GM19193 (cell line): ENCODE data around the gene C10orf88.

ENCODE experiments used
- POLR2A ChIP-seq: IDR thresholded peaks from 4 replicates; pipeline ENCODE4 v1.6.1; 2011; ENCODE audit not compliant: insufficient read depth, insufficient read length; ENCODE audit errors: extremely low read depth

The C10orf88 gene

GRCh38 chr10:122980209-122981065 is 26.4 kb upstream of the C10orf88 start, which contains the start of gene PSTK:
Gene PSTK, plus strand, starts transcription at chr10:122980401. Its CDS starts 79 bp downstream, at chr10:122980480.
- peak; percentile 87 for TF ChIP-seq POLR2A

- no peak for TF ChIP-seq POLR2A
These were observed 20.6 kb upstream of the C10orf88 start for GRCh38 chr10:122974543-122975064.

- no peak for TF ChIP-seq POLR2A
These were observed 20.0 kb upstream of the C10orf88 start for GRCh38 chr10:122974023-122974422.

GRCh38 chr10:122968698-122969097 is 14.7 kb upstream of the C10orf88 start:
- TF ChIP-seq POLR2A = no peak

DNA sequence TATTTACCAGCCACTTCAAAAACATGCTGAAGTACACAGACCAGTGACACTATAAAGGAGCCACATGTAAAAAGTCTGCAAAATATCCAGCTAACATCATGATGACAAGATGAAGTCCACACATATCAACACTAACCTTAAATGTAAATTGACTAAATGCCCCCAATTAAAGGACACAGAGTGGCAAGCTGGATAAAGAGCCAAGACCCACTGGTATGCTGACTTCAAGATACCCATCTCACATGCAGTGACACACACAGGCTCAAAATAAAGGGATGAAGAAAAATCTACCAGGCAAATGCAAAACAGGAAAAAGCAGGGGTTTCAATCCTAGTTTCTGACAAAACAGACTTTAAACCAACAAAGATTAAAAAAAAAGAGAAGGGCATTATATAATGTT is 12.9 kb upstream of the C10orf88 start:
- no peak for TF ChIP-seq POLR2A

DNA sequence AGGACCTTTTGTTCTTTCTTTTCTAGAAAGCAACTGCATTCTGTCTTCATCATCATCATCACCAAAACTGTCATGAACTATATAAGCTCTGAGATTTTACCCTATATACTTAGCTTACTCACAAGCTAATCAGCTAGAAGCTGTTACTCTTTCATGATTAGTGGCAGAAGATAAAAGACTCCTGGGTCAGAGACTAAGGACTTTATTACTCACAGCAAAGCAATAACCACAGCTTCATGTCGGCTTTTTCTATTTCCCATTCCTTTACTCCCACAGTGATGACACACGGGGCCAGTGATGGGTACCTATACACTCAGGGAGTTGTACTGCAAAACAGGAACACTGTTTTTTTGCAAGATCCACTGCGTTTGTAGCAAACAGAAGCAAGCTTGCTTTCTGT is 8.4 kb upstream of the C10orf88 start:
- TF ChIP-seq POLR2A = no peak

DNA sequence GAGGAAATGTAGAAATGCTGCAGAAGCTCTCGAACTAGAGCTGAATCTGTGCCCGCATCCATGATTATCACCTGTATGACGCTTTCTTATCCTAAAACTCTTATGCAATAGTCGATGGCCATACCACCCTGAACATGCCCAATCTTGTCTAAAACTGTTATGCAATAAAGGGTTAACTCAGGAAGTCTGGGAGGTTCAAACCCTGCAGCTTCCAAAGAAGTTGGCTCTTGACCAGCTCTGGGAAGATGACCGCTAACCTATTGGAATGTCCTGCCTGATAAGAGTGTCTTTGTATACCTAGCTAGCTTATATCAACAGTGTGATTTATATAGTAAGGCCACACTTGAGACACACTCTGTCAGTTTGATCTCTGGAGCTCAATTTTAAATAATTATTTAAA is 3.4 kb upstream of the C10orf88 start:
- no peak for TF ChIP-seq POLR2A

- TF ChIP-seq POLR2A = no peak
These were observed 1.9 kb upstream of the C10orf88 start for GRCh38 chr10:122955892-122956291.

- TF ChIP-seq POLR2A = no peak
These were observed 664 bp upstream of the C10orf88 start for GRCh38 chr10:122954731-122955050.

DNA sequence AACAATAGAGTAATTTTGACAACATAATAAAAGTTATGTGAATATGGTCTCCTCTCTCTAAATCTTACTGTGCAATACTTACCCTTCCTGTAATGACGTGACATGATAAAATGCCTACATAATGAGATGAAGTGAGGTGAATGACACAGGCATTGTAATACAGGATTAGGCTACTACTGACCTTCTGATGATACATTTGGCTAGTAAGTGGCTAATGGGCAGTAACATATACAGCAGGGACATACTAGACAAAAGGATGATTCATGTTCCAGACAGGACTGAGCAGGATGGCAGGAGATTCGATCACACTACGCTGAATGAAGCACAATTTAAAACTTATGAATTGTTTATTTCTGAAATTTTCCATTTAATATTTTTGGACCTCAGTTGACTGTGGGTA is 4.7 kb downstream of the C10orf88 start:
- TF ChIP-seq POLR2A = no peak

- no peak for TF ChIP-seq POLR2A
These were observed 14.0 kb downstream of the C10orf88 start for GRCh38 chr10:122939856-122940543.

DNA sequence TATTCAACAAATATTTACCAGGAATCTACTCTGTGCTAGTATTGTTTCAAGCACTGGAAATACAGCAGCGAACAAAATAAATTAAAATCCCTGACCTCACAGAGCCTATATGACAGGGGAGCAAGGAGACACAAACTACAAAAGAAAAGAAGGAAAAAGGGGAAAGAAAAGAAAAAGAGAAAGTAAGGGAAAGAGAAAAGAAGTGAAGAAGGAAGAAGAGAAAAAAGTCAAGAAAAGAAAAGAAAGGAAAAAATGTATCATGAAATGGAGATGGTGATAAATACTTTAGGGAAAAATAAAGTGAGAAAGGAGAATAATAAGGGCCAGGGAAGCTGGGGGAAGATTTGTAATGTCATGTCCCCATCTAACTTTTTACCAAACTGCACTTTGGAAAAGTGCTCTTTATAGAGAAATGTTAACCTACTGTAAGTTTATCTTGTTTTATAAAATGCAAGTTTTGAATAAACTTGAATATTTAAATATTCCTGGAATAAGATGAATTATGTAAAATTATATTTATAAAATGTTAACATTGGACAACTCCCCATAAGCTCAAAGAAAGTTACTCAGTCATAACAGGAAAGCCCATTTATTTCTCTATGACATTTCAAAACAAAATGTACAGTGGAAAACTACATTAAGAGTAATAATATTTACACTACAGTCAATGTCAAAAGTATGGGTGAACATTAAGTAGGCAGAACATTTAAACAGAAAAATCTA is 14.7 kb downstream of the C10orf88 start:
- TF ChIP-seq POLR2A = no peak

- no peak for TF ChIP-seq POLR2A
These were observed 22.7 kb downstream of the C10orf88 start for GRCh38 chr10:122931088-122931906.

GRCh38 chr10:122930140-122930539 is 23.9 kb downstream of the C10orf88 start:
- TF ChIP-seq POLR2A = no peak
